ENCODE results near the gene ZNF580. TPM values are rescaled to one million over a fixed set of nuclear protein-coding genes. Genes with fewer than 3 reads are reported as not detected.
A peak's percentile ranks its signal among the peaks of the same experiment; 100 is the strongest.

Gene ZNF580
- total and polyA plus RNA-seq, 9 of the 15 experiments (the other 6 are each of a cell fraction or from before 2014, with no cell fraction given): 2.3 to 47.4 (median 6.0) TPM

- no peak for TF ChIP-seq CLOCK (CRISPR knock-in tag; IDR thresholded peaks at IDR 0.05; ENCODE audit: borderline replicate concordance)
- TF ChIP-seq NFE2 (IDR thresholded peaks at IDR 0.05; ENCODE audit: low read depth): no peak
- no peak for TF ChIP-seq MYBL2 (IDR thresholded peaks at IDR 0.05; ENCODE audit: low read depth)
- no peak for TF ChIP-seq MYBL2 (CRISPR knock-in tag; IDR thresholded peaks at IDR 0.05; ENCODE audit: borderline replicate concordance)
- TF ChIP-seq ZNF592 (IDR thresholded peaks at IDR 0.05): no peak
- TF ChIP-seq ZNF717 (CRISPR knock-in tag; IDR thresholded peaks at IDR 0.05): no peak
- TF ChIP-seq NR2C2 (CRISPR knock-in tag; IDR thresholded peaks at IDR 0.05): peak; percentile 91
- peak; percentile 98; the same call in 1 of the 2 replicates for TF ChIP-seq NR2C2 (tag; IDR thresholded peaks at IDR 0.05)
- TF ChIP-seq ATF7 (IDR thresholded peaks at IDR 0.05): 0 out of 2 replicates have a peak, but pooled peaks have one; percentile 13
- TF ChIP-seq POLR2H (tag; IDR thresholded peaks at IDR 0.05; ENCODE audit: low read depth): peak; percentile 69
- no peak for TF ChIP-seq ZBTB8A (IDR thresholded peaks at IDR 0.05; ENCODE audit: partially characterized antibody)
- TF ChIP-seq HCFC1 (IDR thresholded peaks at IDR 0.05; ENCODE audit: low read depth, low read length): peak; percentile 84
- TF ChIP-seq HDAC3 (IDR thresholded peaks at IDR 0.05; ENCODE audit: borderline replicate concordance, partially characterized antibody): no peak
- no peak for TF ChIP-seq BDP1 (IDR thresholded peaks at IDR 0.05; ENCODE audit: insufficient read depth, insufficient read length)
- TF ChIP-seq POU5F1 (IDR thresholded peaks at IDR 0.05; ENCODE audit: borderline replicate concordance, low read depth, low read length, partially characterized antibody): peak; percentile 8
- no peak for TF ChIP-seq TSHZ1 (CRISPR knock-in tag; IDR thresholded peaks at IDR 0.05)
- no peak; the same call in 1 of the 2 replicates for TF ChIP-seq TOE1 (IDR thresholded peaks at IDR 0.05; ENCODE audit: borderline replicate concordance)
- no peak for TF ChIP-seq TOE1 (CRISPR knock-in tag; IDR thresholded peaks at IDR 0.05; ENCODE audit: borderline replicate concordance, low read depth)
- TF ChIP-seq HNRNPL (IDR thresholded peaks at IDR 0.05; ENCODE audit: low read depth, low read length): no peak
- TF ChIP-seq SMAD3 (CRISPR knock-in tag; conservative IDR thresholded peaks at IDR 0.05): no peak
Observed at GRCh38 chr19:55599468-55599841, 41.3 kb upstream of the ZNF580 start, which contains the start of gene FIZ1 (continued).
